Endodermal cell (in vitro differentiated cells): ENCODE data around the gene CDK9. TPM values are rescaled to one million over a fixed set of nuclear protein-coding genes. Genes with fewer than 3 reads are reported as not detected.
A peak's percentile ranks its signal among the peaks of the same experiment; 100 is the strongest.

Source experiments
- DNase-seq: peaks from one replicate; pipeline ENCODE4 v3.0.0-alpha.2; 2017
- H3K27ac ChIP-seq: 2 replicates; pipeline ENCODE4 v1.5.1; 2013; ENCODE audit warnings: mild to moderate bottlenecking, low read depth, low read length, moderate library complexity
- H3K27me3 ChIP-seq: 2 replicates; pipeline ENCODE4 v1.6.1; 2013; ENCODE audit warnings: mild to moderate bottlenecking, low read length, moderate library complexity; ENCODE audit not compliant: insufficient read depth, control insufficient read depth, poor library complexity, severe bottlenecking
- H3K36me3 ChIP-seq: 2 replicates; pipeline ENCODE4 v1.7.0; 2013; ENCODE audit warnings: mild to moderate bottlenecking, low read length, moderate library complexity; ENCODE audit not compliant: control insufficient read depth, insufficient read depth
- H3K4me1 ChIP-seq: one replicate; pipeline ENCODE4 v1.7.0; 2013; ENCODE audit warnings: low read length; ENCODE audit not compliant: control insufficient read depth, insufficient read depth
- H3K4me3 ChIP-seq: 2 replicates; pipeline ENCODE4 v1.5.1; 2013; ENCODE audit warnings: mild to moderate bottlenecking, low read length, moderate library complexity
- H3K9ac ChIP-seq: 2 replicates; pipeline ENCODE4 v1.6.1; 2013; ENCODE audit warnings: mild to moderate bottlenecking, low read length, moderate library complexity; ENCODE audit not compliant: poor library complexity, severe bottlenecking; ENCODE audit errors: extremely low read depth
- H3K9me3 ChIP-seq: 2 replicates; pipeline ENCODE4 v1.6.1; 2013; ENCODE audit warnings: mild to moderate bottlenecking, low read length, moderate library complexity; ENCODE audit not compliant: control insufficient read depth
- H3K27ac Mint-ChIP-seq: 2 replicates; pipeline ENCODE4 v1.8.0; 2020; ENCODE audit warnings: mixed read lengths
- H3K27me3 Mint-ChIP-seq: 2 replicates; pipeline ENCODE4 v1.8.0; 2021; ENCODE audit warnings: mild to moderate bottlenecking, mixed read lengths; ENCODE audit not compliant: insufficient read depth
- H3K36me3 Mint-ChIP-seq: 2 replicates; pipeline ENCODE4 v1.8.0; 2020; ENCODE audit warnings: low read depth, mixed read lengths
- H3K4me1 Mint-ChIP-seq: 2 replicates; pipeline ENCODE4 v1.8.0; 2020; ENCODE audit warnings: mixed read lengths
- H3K4me3 Mint-ChIP-seq: 2 replicates; pipeline ENCODE4 v1.8.0; 2020; ENCODE audit warnings: mild to moderate bottlenecking, moderate library complexity, mixed read lengths
- H3K9me3 Mint-ChIP-seq: 2 replicates; pipeline ENCODE4 v1.8.0; 2020; ENCODE audit warnings: mild to moderate bottlenecking, mixed read lengths
- CTCF ChIP-seq: fragments of 200-600 bp; sonication (generic); conservative IDR thresholded peaks from 2 replicates; pipeline ENCODE4 v1.5.0; 2021; ENCODE audit warnings: antibody characterized with exemption, mild to moderate bottlenecking
- WGBS, 2 experiments: methylation state at CpG; one replicate each; pipeline versions ENCODE4 v1.1.5 to v1.1.7; 2013; ENCODE audit warnings: missing lambda C conversion rate in 2 of 2, mixed read lengths in 1 of 2; ENCODE audit not compliant: insufficient coverage in 1 of 2, insufficient read length in 1 of 2; 5-methylcytosine and 5-hydroxymethylcytosine counted together
- total RNA-seq, 2 donors: library from RNA; stranded (reverse); fragmentation: NEBNext Ultra II Directional in 1 of 2; extraction: Animal tissue kit (Norgen Biotek cat#: 25700) in 1 of 2; gene quantifications; 2 replicates in 1 of 2; 3 replicates in 1 of 2; pipeline ENCODE4 v1.2.1, GENCODE V29; 2021

The CDK9 gene
- total RNA-seq, 2 donors from 2014 or later, result 97.1 to 101 TPM

DNA sequence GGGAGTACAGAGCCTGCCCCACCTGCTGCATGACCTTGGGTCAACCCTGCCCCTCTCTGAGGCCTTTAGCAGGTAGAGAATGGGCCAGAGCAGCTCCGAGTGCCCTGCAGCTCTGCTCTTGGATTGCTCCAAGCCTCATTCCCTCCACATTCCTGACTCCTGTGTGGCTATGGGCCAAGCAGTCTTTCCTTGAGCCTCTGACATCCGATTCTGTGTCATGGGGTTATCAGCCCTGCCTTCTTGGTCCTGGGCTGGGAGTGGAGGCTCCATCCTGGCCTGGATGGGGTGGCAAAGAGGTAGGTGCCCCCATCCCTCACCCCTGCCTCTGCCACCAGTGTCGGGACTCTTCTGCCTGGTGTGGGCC lies 30.5 kb downstream of the CDK9 start:
- Mint-ChIP-seq H3K27ac (no peak overlapping the region), H3K4me3 (no peak overlapping the region), H3K36me3 (peaks cover 26% of the 10 kb centered on the region), H3K4me1 (no peaks in the 10 kb centered on the region), H3K9me3 (no peaks in the 10 kb centered on the region), H3K27me3 (no peaks in the 10 kb centered on the region)
- Histone ChIP-seq H3K27ac (no peak overlapping the region), H3K9ac (no peak overlapping the region), H3K27me3 (no peaks in the 10 kb centered on the region), H3K9me3 (no peaks in the 10 kb centered on the region), H3K4me1 (no peaks in the 10 kb centered on the region), H3K4me3 (no peak overlapping the region), H3K36me3 (peaks cover 19% of the 10 kb centered on the region)
- TF ChIP-seq CTCF, result no peak
- DNase-seq, result no peak
- 93 to 100% methylated on average over 1 to 3 of the region's 3 CpGs for WGBS, 2 experiments

- no peak overlapping the region for H3K27ac Mint-ChIP-seq
- Histone ChIP-seq H3K4me1 (no peaks in the 10 kb centered on the region), H3K27me3 (no peaks in the 10 kb centered on the region), H3K36me3 (peaks cover 16% of the 10 kb centered on the region), H3K9me3 (no peaks in the 10 kb centered on the region), H3K9ac (no peak overlapping the region), H3K4me3 (no peak overlapping the region), H3K27ac (no peak overlapping the region)
- H3K4me1 Mint-ChIP-seq, result no peaks in the 10 kb centered on the region
- no peak overlapping the region for H3K4me3 Mint-ChIP-seq
- WGBS, 2 experiments, result 90 to 95% methylated on average over 6 to 8 of the region's 8 CpGs
- peaks cover 24% of the 10 kb centered on the region for H3K36me3 Mint-ChIP-seq
- H3K27me3 Mint-ChIP-seq, result no peaks in the 10 kb centered on the region
- no peaks in the 10 kb centered on the region for H3K9me3 Mint-ChIP-seq
- no peak for TF ChIP-seq CTCF
- peak; percentile 38 for DNase-seq
Measured at GRCh38 chr9:127816728-127817127, 30.9 kb downstream of the CDK9 start.

GRCh38 chr9:127817881-127818434 lies 32.1 kb downstream of the CDK9 start:
- TF ChIP-seq CTCF, result no peak
- 82 to 94% methylated on average over 2 to 17 of the region's 17 CpGs for WGBS, 2 experiments
- Mint-ChIP-seq H3K9me3 (no peaks in the 10 kb centered on the region), H3K4me1 (no peaks in the 10 kb centered on the region), H3K27ac (peak overlapping the region; percentile 35), H3K36me3 (peaks cover 22% of the 10 kb centered on the region), H3K27me3 (no peaks in the 10 kb centered on the region), H3K4me3 (no peak overlapping the region)
- Histone ChIP-seq H3K27ac (no peak overlapping the region), H3K9me3 (no peaks in the 10 kb centered on the region), H3K27me3 (no peaks in the 10 kb centered on the region), H3K36me3 (peaks cover 5% of the 10 kb centered on the region), H3K4me3 (no peak overlapping the region), H3K4me1 (no peaks in the 10 kb centered on the region), H3K9ac (no peak overlapping the region)
- peak; percentile 37 for DNase-seq
